Measurements from ENCODE around the gene GH2.
"Not testable (repeated sequence)": the region's sequence is repeated elsewhere in the genome, so short reads cannot be mapped to it uniquely, and the experiment has no call there.

Gene GH2

DNA sequence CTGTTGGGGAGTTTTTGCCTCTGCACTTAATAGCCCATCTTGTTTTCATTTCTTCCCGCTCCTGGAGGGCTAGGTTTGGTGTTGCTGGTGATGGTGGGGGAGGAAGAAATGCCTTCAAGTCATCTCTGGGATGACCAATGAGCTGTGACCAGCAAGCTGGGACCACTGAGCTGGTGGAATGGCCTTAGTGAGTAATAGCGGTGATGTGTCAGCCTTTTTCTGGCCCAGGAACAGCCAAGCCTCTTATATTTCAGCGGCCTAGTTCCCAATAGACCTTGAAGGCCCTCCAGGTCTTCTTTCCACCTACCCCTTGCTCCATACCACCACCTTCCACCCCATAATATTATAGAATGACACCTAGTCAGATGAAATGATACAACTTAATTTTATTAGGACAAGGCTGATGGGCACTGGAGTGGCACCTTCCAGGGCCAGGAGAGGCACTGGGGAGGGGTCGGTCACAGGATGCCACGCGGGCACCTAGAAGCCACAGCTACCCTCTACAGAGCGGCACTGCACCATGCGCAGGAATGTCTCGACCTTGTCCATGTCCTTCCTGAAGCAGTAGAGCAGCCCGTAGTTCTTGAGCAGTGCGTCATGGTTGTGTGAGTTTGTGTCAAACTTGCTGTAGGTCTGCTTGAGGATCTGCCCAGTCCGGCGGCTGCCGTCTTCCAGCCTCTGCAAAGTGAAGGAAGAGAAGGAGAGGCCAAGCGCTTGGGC is 9.9 kb downstream of the GH2 start:
- not testable (repeated sequence) for DNase-seq

DNA sequence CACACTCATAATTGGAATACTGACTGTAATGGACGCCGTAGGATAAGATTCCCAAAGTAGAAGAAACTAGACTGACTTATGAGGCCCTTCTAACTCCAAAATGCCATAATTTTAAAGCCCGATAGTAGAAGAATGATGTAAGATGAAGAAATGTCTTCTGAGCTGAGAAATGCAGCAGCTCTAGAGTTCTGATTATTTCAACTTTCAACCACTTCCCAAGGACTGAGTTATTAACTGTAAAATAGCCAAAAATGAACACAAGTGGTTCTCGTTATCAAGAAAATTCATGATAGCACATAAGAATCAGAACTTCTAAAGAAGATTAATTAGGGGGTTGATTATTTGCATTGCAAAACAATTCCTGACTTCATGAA is 11.5 kb downstream of the GH2 start:
- not testable (repeated sequence) for DNase-seq

DNA sequence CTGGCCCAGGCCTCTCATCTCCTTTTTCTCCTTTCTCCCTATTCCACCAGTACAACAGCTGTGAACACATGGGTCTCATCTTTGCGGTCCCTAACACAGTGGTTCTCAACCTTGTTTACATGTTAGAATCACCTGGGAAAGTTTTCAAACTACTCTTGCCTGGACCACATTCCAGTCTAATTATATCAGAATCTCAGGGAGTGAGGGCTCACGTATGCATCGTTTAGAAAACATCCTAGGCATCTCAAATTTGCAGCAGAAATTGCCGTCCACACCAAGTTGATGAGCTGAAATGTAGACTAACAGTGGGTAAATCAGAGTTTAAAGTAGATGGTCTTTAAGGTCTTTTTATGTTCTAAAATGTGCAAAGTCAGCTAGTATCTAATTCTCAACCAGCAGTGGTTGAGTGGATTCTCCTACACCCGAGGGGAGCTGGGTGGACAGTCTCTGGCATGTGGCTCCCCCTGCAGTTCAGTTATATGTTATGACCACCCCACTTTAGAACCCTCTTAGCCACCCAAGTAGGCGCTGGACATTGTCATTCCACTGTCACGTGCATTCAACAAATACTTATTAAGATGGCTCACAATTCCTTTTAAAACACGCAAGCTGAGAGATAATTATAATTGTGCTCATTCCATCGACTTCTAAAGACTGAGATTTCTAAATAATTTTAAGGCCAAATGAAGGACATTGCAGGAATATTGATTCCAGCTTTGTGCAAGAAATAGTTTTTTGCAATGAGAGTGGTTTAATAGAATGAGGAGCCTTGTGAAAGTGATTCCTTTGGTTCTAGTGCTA is 12.1 kb downstream of the GH2 start:
- DNase-seq: not testable (repeated sequence)

DNA sequence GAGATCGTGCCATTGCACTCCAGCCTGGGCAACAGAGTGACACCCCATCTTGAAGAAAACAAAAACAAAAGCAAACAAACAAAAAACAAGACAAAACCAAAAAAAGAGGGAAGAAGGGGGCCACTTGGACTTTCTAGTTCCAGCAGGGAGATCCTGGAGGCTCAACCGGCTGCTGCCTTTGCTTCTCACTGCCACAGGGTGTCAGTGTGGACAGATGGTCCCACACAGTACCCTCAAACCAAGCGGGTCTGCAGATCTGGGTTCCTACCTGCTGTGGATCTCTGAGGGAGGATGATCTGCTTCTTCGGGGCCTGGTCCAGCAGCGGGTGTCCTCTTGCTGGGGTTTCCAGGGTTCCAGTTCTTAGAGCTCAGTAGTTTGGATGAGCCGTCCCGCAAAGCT is 15.1 kb downstream of the GH2 start:
- not testable (repeated sequence) for DNase-seq

DNA sequence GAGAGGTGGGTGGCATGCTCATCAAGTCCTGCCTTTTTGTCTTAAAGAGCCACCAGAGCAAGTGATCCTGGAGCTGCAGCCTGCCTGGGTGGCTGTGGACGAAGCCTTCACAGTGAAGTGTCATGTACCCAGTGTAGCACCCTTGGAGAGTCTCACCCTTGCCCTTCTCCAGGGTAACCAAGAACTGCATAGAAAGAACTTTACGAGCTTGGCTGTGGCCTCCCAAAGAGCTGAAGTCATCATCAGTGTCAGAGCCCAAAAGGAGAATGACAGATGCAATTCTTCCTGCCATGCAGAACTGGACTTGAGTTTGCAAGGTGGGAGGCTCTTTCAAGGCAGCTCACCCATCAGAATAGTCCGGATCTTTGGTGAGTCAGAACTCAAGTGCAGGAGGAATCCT is 22.5 kb downstream of the GH2 start:
- no peak for DNase-seq

DNA sequence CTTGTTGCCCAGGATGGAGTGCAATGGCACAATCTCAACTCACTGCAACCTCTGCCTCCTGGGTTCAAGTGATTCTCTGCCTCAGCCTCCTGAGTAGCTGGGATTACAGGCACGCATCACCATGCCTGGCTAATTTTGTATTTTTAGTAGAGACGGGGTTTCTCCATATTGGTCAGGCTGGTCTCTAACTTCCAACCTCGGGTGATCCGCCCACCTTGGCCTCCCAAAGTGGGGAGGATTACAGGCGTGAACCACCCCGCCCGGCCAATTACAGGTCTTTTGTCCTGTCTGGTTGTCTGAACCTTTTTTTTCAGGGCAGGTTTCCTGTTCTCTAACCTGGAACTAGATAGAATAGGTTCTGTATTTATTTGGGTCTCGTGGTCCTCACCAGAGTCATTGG is 25.3 kb downstream of the GH2 start:
- not testable (repeated sequence) for DNase-seq

DNA sequence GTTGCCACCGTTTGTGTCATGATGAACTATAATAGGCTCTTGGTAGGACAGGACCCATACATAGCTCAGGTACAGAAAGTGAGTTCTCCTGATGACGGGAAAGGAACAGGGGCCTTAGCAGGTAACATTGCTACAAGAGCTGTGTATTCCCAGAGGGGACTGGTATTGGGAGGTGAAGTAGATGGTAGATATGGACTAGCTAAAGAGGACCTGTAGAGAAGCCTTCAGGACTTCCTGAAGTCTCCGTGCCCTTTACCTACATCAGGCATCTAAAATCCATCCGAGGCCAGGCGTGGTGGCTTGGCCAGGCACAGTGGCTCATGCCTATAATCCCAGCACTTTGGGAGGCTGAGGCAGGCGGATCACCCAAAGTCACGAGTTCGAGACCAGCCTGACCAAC is 26.6 kb downstream of the GH2 start:
- no peak for DNase-seq

DNA sequence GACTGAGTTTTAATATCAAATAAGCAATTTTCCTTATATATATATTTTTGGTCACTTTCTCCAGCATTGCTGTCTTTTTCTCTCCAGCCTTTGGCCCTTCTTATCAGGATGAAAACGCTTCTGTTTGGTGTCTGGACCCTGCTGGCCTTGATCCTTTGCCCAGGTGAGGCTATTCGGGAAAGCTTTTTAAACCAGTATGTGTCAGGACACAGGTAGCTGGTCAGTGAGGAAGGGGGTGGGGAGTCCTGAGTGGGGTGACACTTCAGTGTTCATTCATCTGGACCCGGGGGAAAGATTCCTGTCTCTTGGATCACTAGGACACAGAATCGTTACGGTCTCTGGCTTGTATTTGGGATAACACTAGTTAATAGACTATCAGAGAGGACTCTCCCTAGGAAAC is 27.0 kb downstream of the GH2 start:
- DNase-seq: no peak

DNA sequence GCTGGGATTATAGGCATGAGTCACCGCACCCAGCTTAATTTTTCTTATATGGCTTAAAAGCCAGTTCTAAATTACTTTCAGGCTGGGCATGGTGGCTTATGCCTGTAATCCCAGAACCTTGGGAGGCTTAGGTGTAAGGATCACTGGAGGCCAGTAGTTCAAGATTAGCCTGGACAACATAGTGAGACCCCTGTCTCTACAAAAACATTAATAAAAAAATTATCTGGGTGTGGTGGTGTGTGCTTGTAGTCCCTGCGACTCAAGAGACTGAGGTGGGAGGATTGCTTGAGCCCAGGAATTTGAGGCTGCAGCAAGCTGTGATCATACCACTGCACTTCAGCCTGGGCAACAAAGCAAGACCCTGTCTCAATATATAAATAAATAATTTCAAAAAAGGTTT is 28.5 kb downstream of the GH2 start:
- DNase-seq: no peak

DNA sequence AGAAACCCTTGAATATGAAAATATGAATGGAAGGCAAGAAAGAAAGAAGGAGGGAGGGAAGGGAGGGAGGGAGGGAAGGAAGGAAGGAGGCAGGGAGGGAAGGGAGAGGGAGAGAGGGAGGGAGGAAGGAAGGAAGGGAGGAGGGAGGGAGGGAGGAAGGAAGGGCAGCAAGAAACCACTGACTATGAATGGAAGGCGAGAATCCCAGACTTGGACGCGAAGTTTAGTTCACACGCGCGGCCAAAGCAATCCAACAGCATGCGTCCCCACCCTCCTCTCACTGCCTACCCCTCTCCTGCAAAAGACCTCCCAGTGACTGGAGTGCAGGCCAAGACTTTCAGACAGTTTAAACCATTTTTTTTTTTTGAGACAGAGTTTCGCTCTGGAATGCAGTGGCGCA is 31.3 kb downstream of the GH2 start:
- DNase-seq: no peak

DNA sequence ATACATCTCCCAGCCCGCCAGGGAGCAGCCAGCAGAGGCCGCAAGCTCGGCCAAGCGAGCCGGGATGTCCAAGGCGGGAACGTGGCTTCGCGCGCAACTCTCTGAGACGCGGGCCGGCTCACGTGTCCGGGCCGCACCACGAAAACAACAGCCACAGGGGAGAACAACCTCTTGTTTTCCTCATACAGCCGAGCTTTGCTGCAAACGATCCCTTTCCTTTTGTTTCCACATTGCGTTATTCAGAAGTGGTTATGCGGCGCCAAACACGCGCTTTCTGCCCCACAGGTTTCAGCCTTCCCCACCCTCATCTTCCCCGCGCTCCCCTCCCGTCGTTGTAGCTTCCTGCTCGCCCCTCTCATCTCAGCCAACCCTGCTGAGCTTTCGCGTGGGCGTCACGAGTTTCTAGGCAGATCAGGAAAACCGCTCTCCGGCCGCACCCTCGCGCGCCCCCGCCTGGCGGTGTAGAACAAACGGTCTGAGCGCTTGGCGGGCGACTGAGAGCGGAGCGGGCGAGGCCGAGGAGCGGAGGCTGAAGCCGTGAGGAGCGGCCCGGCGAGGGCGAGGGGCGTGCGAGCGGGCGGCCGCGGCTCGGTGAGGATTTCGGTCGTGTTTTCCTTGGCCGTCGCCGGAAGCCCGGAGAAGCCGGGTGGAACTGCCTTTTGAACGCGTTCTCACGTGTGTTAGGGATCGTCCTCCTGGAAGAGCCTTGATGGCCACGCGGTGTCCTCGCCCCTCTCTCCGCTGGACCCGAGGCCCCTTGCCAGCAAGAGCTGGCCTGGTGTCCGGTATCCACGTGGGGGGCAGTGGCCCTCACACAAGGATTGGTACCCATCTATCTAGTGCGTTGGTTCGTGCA is 32.7 kb downstream of the GH2 start:
- peak; percentile 95 for DNase-seq

DNA sequence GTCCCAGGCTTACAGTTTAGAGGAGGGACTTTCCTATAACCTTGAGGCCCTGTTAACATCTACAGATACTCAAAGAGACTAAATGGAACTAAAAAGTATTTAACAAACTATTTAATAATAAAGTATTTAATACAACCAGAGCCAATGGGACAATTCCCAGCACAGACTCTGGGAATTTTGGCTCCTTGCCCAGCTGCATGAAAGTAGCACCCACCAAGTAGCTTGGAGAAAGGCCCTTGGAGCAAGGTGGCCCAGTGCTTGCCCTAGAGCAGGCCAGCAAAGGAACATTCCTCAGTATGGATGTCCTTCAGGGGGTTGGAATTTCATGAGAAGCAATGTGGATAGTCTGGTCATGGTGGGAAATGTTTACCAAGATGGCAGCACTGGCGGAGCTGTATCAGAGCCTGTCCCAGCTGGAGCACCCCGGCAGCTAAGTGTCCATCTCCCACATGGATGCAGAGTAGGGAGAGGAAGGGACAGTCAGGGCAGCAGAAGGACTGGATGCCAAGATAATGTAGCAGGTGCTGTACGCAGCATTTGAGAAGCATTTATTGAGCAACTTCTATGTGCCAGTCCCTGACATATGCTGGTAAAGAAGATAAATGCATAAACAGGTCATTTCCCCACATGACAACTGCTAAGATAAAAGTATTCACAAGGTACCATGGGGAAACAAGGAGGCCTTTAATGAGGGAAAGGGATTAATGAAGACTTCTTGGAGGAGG is 34.1 kb downstream of the GH2 start:
- DNase-seq: no peak

DNA sequence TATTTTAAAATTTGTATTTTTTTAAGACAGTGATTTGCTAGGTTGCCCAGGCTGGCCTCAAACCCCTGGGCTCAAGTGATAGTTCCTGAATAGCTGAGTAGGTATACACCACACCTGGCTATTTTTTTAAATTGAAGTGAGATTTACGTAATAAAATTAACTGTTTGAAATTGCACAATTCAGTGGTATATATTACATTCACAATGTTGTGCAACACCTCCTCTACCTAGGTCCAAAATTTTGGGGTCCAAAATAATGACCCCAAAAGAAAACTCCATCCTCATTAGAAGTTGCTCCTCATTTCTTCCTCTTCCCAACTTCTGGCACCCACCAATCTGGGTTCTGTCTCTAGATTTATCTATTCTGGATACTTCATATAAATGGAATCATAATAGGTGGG is 36.2 kb downstream of the GH2 start:
- DNase-seq: no peak

DNA sequence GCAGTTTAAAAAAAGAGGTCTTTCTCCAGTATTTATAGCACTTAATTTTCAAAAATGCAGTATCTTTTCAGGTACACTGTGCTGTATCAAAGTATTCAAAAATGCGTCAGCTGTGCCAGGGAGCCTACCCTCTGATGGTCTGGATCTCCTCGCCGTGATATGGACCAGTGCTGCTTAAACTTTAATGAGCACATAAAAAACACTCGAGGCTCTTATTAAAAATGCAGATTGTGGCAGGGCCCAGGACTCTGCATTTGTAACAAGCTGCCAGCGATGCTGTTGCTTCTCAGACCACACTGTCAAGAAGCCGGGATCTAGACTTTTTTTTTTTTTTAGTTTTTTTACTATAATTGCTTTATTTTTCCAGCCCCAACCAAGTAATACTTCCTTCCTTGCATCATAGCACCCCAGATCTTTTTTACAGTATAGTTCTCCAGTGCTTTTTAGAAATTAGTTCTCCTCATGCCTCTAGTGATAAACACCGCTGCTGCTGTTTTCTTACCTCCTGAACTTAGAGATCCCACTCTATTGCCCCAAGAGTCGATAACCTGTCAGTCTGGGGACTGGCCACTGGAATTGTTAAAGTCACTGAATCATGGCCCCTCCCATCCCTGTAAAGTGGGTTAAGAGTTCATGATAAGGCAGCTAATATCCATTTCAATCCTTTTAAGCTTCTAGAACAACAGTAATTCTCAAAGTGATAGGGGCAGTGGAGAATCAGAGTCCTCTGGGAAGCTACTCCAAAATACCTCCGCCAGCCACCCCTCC is 37.6 kb downstream of the GH2 start:
- no peak for DNase-seq

DNA sequence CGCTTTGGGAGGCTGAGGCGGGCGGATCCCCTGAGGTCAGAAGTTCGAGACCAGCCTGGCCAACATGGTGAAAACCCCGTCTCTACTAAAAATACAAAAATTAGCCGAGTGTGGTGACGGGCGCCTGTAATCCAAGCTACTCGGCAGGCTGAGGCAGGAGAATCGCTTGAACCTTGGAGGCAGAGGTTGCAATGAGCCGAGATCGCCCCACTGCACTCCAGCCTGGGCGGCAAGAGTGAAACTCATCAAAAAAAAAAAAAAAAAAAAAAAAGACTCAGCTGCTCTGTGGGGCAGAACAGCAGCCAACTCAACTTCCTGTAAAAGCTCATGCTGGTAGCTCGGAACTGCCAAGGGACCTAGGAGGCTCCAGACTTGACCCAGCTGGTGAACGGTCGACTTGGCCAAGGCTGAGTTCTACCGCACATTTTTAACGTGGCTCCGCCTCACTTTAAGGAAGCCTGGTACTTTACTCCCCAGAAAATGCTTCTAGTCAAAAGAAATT is 38.3 kb downstream of the GH2 start:
- DNase-seq: peak; percentile 51

DNA sequence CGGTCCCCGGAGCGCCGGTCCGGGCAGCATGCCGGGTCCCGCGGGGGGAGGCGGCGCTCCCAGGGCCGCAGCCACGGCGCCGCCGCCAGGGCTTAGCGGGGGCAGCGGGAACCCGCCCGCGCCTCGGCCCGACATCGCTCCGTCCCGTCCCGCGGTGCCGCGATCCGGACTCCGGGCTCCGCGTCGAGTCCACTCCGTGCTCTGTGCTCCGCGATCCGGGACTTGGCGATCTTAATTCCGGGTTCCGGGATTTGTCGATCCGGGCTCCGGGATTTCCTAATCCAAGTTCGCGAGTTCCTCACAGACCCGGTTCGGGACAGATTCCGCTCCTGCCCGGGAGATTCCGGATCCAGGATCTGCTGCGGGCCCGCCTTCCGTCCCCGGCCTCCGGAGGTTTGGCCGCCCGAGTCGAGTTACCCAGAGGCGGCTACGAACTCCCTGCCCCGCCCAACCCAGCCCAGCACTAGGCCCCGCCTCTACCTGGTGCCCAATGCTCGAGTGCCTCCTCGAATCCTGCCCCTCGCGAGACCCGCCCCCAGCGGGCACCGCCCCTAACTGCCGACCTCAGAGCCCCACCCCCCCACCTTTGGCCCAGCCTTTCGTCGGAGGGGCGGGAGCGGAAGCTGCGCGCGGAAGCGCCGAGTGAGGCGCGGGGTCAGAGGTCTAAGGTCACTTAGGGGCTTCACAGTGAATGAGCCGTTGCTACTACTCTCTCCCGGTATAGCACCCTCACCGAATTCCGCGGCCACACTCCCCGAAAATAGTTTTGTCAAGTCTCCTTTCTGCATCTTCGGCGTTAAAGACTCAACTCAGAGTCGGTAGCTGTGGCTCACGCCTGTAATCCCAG is 39.0 kb downstream of the GH2 start, which contains the start of gene SMARCD2:
TSS of gene SMARCD2 (minus strand) at position 146 of the 847 bp plus-strand sequence. CDS start at position 135, 11 bp downstream.
- DNase-seq: peak; percentile 99

DNA sequence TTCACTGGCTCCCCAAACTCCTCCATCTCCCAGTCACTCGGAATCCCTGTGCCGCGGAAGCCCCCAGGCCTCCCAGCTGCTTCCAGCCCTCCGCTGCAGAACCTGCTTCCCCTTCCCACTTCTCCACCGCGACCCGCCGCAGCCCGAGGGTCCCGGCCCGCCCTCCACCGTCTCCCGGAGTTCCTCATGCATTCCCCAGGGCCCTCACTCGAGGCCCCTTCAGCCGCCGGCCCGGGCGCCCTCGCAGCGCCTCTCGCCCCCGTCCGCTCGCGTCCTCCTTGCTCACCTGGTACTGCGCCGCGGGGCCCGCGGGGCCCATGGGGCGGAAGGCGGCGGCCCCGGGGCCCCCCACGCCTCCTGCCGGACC is 39.6 kb downstream of the GH2 start:
- no peak for DNase-seq

DNA sequence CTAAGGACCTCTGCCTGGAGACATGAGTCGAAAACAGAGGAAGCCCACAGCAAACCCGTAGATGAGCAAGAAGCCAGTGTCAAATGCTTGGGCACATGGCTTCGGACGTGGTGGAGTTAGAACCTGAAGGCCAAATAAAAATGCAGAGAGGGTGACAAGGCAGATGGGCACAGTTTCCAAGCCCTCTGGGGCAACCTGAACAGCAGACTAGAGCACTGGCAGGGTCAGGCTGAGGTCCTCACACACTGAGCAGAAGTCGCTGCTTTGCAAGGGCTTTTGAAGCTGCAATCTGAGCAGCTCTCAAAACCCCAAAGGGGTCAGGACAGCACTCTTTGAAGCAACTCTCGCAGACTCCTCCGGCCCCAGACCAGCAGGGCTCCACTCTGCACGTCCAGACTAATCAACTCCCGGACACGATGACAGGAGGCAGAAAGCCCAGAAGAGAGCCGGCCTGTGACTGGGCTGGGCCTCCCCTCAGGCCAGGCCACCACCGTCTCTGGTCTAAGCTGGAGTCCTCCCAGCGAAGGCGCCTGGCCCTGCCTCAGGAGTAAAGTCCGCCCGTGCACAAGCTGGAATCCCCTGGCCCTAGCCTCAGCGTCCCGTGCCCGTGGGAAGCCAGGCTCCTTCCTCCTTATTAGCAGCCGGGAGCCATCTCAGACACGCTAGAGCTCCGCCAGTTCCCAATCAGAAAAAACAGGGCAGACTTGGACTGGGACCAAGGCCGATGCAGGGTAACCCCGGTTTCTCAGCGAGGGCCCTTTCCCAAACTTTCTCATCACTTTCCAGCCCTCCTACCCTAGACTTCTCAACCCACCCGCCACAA is 40.2 kb downstream of the GH2 start:
- no peak for DNase-seq

DNA sequence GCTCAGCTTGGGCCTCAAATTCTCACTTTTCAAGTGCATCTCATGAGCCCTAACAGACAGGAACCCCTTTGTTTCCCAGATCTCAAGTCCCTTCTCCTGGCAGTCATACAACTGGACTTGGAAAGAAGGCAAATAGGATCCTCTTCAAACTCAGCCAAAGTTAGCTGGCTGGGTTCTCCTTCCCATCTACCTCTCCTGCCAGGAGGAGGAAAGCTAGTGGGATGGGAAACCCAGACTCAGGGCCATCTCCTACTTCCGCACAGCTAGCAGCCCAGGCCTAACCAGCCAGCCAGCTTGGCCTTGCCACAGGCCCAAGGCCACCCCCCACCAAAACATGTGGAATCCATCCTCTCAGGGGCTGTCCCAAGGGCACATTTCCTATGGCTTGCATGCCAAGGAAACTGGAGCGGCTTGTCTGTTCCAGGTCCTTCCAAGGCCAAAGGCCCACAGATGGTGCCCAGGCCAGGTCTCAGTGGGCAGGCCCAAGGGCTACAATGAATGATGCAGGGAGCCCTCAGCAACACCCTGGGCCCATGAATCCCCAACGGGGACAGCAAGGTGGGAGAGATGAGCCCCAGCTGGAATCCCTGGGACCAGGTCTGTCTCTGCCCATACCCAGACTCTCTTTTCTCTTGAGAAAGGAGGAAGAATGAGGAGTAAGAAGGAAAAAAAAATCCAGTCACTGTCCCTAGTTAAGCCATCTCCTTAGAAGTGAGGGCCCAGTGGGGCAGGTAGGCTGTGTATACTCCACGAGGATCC is 41.0 kb downstream of the GH2 start:
- DNase-seq: no peak
